GM12892 (cell line): ENCODE measurements around the gene VDAC1. TPM values are rescaled to one million over a fixed set of nuclear protein-coding genes. Genes with fewer than 3 reads are reported as not detected.

Source experiments
- DNase-seq: peaks from one replicate; pipeline ENCODE4 v3.0.0; 2011; ENCODE audit not compliant: insufficient read length
- FAIRE-seq: peaks from 2 replicates; lab custom pipeline; 2011; peaks lifted over from hg19 to GRCh38; lab: Jason Lieb, UNC
- POLR2A ChIP-seq: IDR thresholded peaks from 2 replicates; pipeline ENCODE4 v1.6.1; 2011; ENCODE audit warnings: low read depth, low read length, control low read depth
- POLR2AphosphoS5 ChIP-seq: IDR thresholded peaks from 2 replicates; pipeline ENCODE4 v1.6.1; 2011; ENCODE audit warnings: low read depth, low read length, control low read depth
- TAF1 ChIP-seq: IDR thresholded peaks from 2 replicates; pipeline ENCODE4 v1.6.1; 2011; ENCODE audit warnings: low read depth, mild to moderate bottlenecking, control low read depth, low read length, borderline replicate concordance
- polyA plus RNA-seq: library from polyadenylated mRNA; unstranded; fragments of >200 nt; gene quantifications from one replicate; pipeline ENCODE4 v1.2.1, GENCODE V29; 2012; ENCODE audit warnings: missing spikeins, inconsistent platforms; ENCODE audit not compliant: missing spikeins

The VDAC1 gene
- polyA plus RNA-seq, result 450 TPM

- peak; percentile 90 for DNase-seq
- TF ChIP-seq POLR2AphosphoS5 (no peak), TAF1 (peak; percentile 65; the same call in 1 of the 2 replicates), POLR2A (peak; percentile 61; the same call in 1 of the 2 replicates)
- FAIRE-seq, result peak; percentile 66
Observed at GRCh38 chr5:134004626-134005416, at the start of gene VDAC1. Gene VDAC1 (minus strand): TSS chr5:134004975. CDS start chr5:133993012, 11,963 bp downstream.

DNA sequence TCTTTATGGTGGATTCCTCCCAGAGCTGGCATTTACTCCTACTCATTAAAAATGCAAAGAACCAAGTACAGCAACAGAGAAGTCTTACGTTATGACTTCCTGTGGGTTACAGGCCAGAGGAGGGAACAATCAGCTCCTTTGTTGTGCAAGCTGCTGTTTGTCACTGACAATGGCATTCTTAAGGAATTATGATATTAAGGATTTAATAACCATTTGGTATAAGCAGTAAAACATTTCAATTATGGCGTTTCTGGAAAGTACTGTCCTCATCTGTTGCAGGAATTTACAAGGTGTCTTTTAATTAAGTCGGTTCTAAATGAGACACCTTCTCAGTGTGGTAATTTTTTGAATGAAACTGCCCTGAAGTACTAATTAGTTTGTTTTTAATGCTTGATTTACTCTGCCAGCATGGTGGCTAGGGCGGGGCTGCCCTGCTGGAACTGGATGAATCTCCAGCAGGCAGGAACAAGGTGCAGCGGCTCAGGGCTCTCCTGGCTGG is 49.1 kb upstream of the VDAC1 start:
- TF ChIP-seq POLR2A (no peak), POLR2AphosphoS5 (no peak), TAF1 (no peak)
- DNase-seq (no peak), FAIRE-seq (no peak)

GRCh38 chr5:134053314-134053839 is 48.6 kb upstream of the VDAC1 start:
- no peak for TF ChIP-seq POLR2A
- no peak for TF ChIP-seq TAF1
- TF ChIP-seq POLR2AphosphoS5, result no peak
- no peak for FAIRE-seq

GRCh38 chr5:134051305-134051704 is 46.5 kb upstream of the VDAC1 start:
- DNase-seq (no peak), FAIRE-seq (no peak)

More at GRCh38 chr5:134053314-134053839, 48.6 kb upstream of the VDAC1 start:
- DNase-seq, result no peak

GRCh38 chr5:134048864-134049263 is 44.1 kb upstream of the VDAC1 start:
- FAIRE-seq (no peak), DNase-seq (no peak)
- TF ChIP-seq TAF1 (no peak), POLR2A (no peak), POLR2AphosphoS5 (no peak)

More at GRCh38 chr5:134051305-134051704, 46.5 kb upstream of the VDAC1 start:
- TF ChIP-seq POLR2AphosphoS5 (no peak), TAF1 (no peak), POLR2A (no peak)

GRCh38 chr5:134047687-134048056 is 42.9 kb upstream of the VDAC1 start:
- no peak for FAIRE-seq

GRCh38 chr5:134046801-134047686 is 42.3 kb upstream of the VDAC1 start:
- FAIRE-seq (no peak), DNase-seq (no peak)
- TF ChIP-seq TAF1, result no peak
- no peak for TF ChIP-seq POLR2AphosphoS5
- TF ChIP-seq POLR2A, result no peak

More at GRCh38 chr5:134047687-134048056, 42.9 kb upstream of the VDAC1 start:
- DNase-seq, result no peak
- TF ChIP-seq TAF1 (no peak), POLR2A (no peak), POLR2AphosphoS5 (no peak)

DNA sequence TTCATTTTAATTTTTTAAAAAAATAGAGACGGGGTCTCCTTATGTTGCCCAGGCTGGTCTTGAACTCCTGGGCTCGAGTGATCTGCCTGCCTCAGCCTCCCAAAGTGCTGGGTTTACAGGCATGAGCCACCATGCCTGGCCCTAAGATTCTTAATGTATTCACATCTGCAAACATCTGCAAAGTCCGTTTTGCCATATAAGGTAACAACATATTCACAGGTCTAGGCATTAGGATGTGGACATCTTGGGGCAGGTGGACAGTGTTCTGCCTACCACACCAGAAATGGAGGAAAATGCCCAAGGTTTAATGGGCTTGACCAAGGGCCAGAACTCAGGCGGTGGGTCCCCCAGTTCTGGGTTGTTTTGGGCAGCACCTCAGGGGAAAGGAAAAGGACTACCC is 41.6 kb upstream of the VDAC1 start:
- TF ChIP-seq POLR2AphosphoS5 (no peak), TAF1 (no peak)
- FAIRE-seq (no peak), DNase-seq (no peak)

GRCh38 chr5:134043793-134044792 is 39.3 kb upstream of the VDAC1 start:
- TF ChIP-seq POLR2AphosphoS5 (no peak), POLR2A (no peak), TAF1 (no peak)
- DNase-seq, result no peak
- no peak for FAIRE-seq

DNA sequence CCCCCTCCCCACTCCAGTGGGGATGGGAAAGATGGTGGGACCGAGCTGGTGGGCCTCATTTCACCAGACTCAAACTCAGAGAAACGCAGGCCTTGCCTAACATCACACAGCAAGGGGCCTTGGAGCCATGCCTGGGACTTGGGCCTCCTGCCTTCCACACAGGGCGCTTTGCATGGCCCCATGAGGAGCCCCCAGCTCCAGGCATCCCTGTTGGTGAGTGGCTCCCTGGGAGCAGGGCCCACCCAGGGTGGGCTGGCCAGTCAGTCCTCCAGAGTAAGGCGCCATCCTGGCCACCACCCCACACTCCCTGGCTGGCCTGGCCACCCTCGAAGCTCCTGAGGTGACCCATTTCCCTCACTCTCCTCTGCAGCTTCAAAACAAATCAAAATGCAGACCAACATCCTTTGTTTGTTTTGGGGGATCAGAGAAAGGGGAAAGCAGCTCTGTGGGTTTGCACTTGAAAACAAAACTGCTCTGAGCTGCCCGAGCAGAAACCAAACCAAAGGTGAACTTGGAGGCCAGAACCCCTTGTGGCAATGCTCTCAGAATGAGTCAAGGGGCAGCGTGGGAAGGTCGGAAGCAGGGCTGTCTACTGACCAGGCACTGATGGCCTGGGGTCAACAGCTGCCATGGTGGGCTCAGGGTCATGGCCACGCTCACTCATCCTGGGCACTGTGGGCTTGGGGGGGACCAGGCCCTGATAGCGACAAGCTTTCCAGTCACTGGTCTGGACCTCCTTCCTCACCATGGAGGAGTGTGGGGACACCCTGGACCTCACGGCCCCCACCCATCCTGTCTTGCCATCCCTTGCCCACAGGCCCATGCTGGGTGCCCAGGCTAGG is 37.0 kb upstream of the VDAC1 start:
- FAIRE-seq (peak; percentile 66), DNase-seq (peak; percentile 54)
- TF ChIP-seq TAF1 (no peak), POLR2A (no peak), POLR2AphosphoS5 (no peak)
